DOHH2 (cell line): Measurements from ENCODE around the gene GSTO1.

ENCODE experiments used
- H3F3A ChIP-seq: fragments of 200-600 bp; sonication (generic), shearing (Covaris generic); 2 replicates; pipeline ENCODE4 v1.6.0; 2016; ENCODE audit warnings: antibody characterized with exemption, mild to moderate bottlenecking; ENCODE audit not compliant: control insufficient read depth, insufficient read depth
- H3K27ac ChIP-seq: fragments of 200-600 bp; sonication (generic); 2 replicates; pipeline ENCODE4 v1.5.1; 2014; ENCODE audit warnings: low read depth, mild to moderate bottlenecking, low read length, moderate library complexity
- H3K27me3 ChIP-seq: fragments of 200-600 bp; sonication (generic); 2 replicates; pipeline ENCODE4 v1.6.1; 2014; ENCODE audit warnings: mild to moderate bottlenecking, low read length, mixed read lengths; ENCODE audit not compliant: control insufficient read depth
- H3K36me3 ChIP-seq: fragments of 200-600 bp; sonication (generic); 2 replicates; pipeline ENCODE4 v1.6.1; 2014; ENCODE audit warnings: mild to moderate bottlenecking, low read length, moderate library complexity, mixed read lengths; ENCODE audit not compliant: control insufficient read depth
- H3K4me1 ChIP-seq: fragments of 200-600 bp; sonication (generic); 2 replicates; pipeline ENCODE4 v1.6.1; 2014; ENCODE audit warnings: mild to moderate bottlenecking, low read length, mixed read lengths; ENCODE audit not compliant: control insufficient read depth
- H3K4me2 ChIP-seq: fragments of 200-600 bp; sonication (generic); 2 replicates; pipeline ENCODE4 v1.6.0; 2014; ENCODE audit warnings: mild to moderate bottlenecking, low read length, moderate library complexity
- H3K4me3 ChIP-seq: fragments of 200-600 bp; sonication (generic); 2 replicates; pipeline ENCODE4 v1.5.1; 2014; ENCODE audit warnings: mild to moderate bottlenecking, low read length, mixed read lengths
- H3K79me2 ChIP-seq: fragments of 200-600 bp; sonication (generic); 2 replicates; pipeline ENCODE4 v1.6.1; 2014; ENCODE audit warnings: mild to moderate bottlenecking, low read length, mixed read lengths; ENCODE audit not compliant: control insufficient read depth
- H3K9me2 ChIP-seq: fragments of 200-600 bp; sonication (generic); replicated peaks from 2 replicates; pipeline ENCODE4 v1.6.1; 2014; ENCODE audit warnings: mild to moderate bottlenecking, low read length, mixed read lengths; ENCODE audit not compliant: control insufficient read depth
- H3K9me3 ChIP-seq: fragments of 200-600 bp; sonication (generic); 2 replicates; pipeline ENCODE4 v1.6.1; 2014; ENCODE audit warnings: antibody characterized with exemption, low read length, mixed read lengths; ENCODE audit not compliant: control insufficient read depth, insufficient read depth
- H4K20me1 ChIP-seq: fragments of 200-600 bp; sonication (generic); 2 replicates; pipeline ENCODE4 v1.6.0; 2014; ENCODE audit warnings: low read depth, mild to moderate bottlenecking, antibody characterized with exemption, low read length, moderate library complexity; ENCODE audit not compliant: control insufficient read depth, insufficient read depth
- CTCF ChIP-seq: fragments of 200-600 bp; sonication (generic); IDR thresholded peaks from one replicate; pipeline ENCODE4 v1.5.1; 2014; ENCODE audit warnings: antibody characterized with exemption, mild to moderate bottlenecking, low read depth, low read length; ENCODE audit not compliant: poor library complexity, severe bottlenecking
- EZH2phosphoT487 ChIP-seq: fragments of 200-600 bp; sonication (generic); IDR thresholded peaks from 2 replicates; pipeline ENCODE4 v1.6.1; 2017; ENCODE audit warnings: borderline replicate concordance, mild to moderate bottlenecking, antibody characterized with exemption, low read length, moderate library complexity, mixed read lengths

Gene GSTO1

GRCh38 chr10:104306897-104307296 is 52.2 kb downstream of the GSTO1 start:
- Histone ChIP-seq H3K9me2 (no peaks in the 10 kb centered on the region), H3K4me2 (no peak overlapping the region), H3K36me3 (peaks cover 2% of the 10 kb centered on the region; the same call in 1 of the 2 replicates), H3K9me3 (no peaks in the 10 kb centered on the region), H3K27ac (no peak overlapping the region), H3K27me3 (peaks cover 3% of the 10 kb centered on the region), H3K4me1 (no peaks in the 10 kb centered on the region), H4K20me1 (peaks cover 3% of the 10 kb centered on the region; the same call in 1 of the 2 replicates), H3K4me3 (no peak overlapping the region), H3F3A (no peaks in the 10 kb centered on the region; the same call in 1 of the 2 replicates), H3K79me2 (no peaks in the 10 kb centered on the region)
- TF ChIP-seq CTCF: no peak
- TF ChIP-seq EZH2phosphoT487: no peak

- no peaks in the 10 kb centered on the region for H3K79me2 ChIP-seq
- H3K9me2 ChIP-seq: no peaks in the 10 kb centered on the region
- H3K4me1 ChIP-seq: no peaks in the 10 kb centered on the region
- TF ChIP-seq CTCF: no peak
- TF ChIP-seq EZH2phosphoT487: no peak
- H3K36me3 ChIP-seq: peaks cover 8% of the 10 kb centered on the region; the same call in 1 of the 2 replicates
- H3K4me2 ChIP-seq: no peak overlapping the region
- no peaks in the 10 kb centered on the region for H3K9me3 ChIP-seq
- no peak overlapping the region for H3K4me3 ChIP-seq
- H3K27me3 ChIP-seq: no peaks in the 10 kb centered on the region
- H3F3A ChIP-seq: no peaks in the 10 kb centered on the region; the same call in 1 of the 2 replicates
- no peak overlapping the region for H3K27ac ChIP-seq
- peaks cover 3% of the 10 kb centered on the region; the same call in 1 of the 2 replicates for H4K20me1 ChIP-seq
These were observed 53.1 kb downstream of the GSTO1 start for GRCh38 chr10:104307576-104308438.

- Histone ChIP-seq H3K27ac (no peak overlapping the region), H3F3A (no peaks in the 10 kb centered on the region; the same call in 1 of the 2 replicates), H3K27me3 (no peaks in the 10 kb centered on the region), H3K4me2 (no peak overlapping the region), H3K9me2 (no peaks in the 10 kb centered on the region), H3K4me1 (no peaks in the 10 kb centered on the region), H3K4me3 (no peak overlapping the region), H4K20me1 (peaks cover 3% of the 10 kb centered on the region; the same call in 1 of the 2 replicates), H3K36me3 (peaks cover 14% of the 10 kb centered on the region), H3K79me2 (0 out of 2 replicates have a peak, but pooled peaks cover 2% of the 10 kb centered on the region), H3K9me3 (no peaks in the 10 kb centered on the region)
- TF ChIP-seq CTCF (no peak), EZH2phosphoT487 (no peak)
These were observed 53.8 kb downstream of the GSTO1 start for GRCh38 chr10:104308439-104308903.
